DOHH2 (cell line): ENCODE results near the gene CNGB1.

Experiments
- H3F3A ChIP-seq: fragments of 200-600 bp; sonication (generic), shearing (Covaris generic); 2 replicates; pipeline ENCODE4 v1.6.0; 2016; ENCODE audit warnings: antibody characterized with exemption, mild to moderate bottlenecking; ENCODE audit not compliant: control insufficient read depth, insufficient read depth
- H3K27ac ChIP-seq: fragments of 200-600 bp; sonication (generic); 2 replicates; pipeline ENCODE4 v1.5.1; 2014; ENCODE audit warnings: low read depth, mild to moderate bottlenecking, low read length, moderate library complexity
- H3K27me3 ChIP-seq: fragments of 200-600 bp; sonication (generic); 2 replicates; pipeline ENCODE4 v1.6.1; 2014; ENCODE audit warnings: mild to moderate bottlenecking, low read length, mixed read lengths; ENCODE audit not compliant: control insufficient read depth
- H3K36me3 ChIP-seq: fragments of 200-600 bp; sonication (generic); 2 replicates; pipeline ENCODE4 v1.6.1; 2014; ENCODE audit warnings: mild to moderate bottlenecking, low read length, moderate library complexity, mixed read lengths; ENCODE audit not compliant: control insufficient read depth
- H3K4me1 ChIP-seq: fragments of 200-600 bp; sonication (generic); 2 replicates; pipeline ENCODE4 v1.6.1; 2014; ENCODE audit warnings: mild to moderate bottlenecking, low read length, mixed read lengths; ENCODE audit not compliant: control insufficient read depth
- H3K4me2 ChIP-seq: fragments of 200-600 bp; sonication (generic); 2 replicates; pipeline ENCODE4 v1.6.0; 2014; ENCODE audit warnings: mild to moderate bottlenecking, low read length, moderate library complexity
- H3K4me3 ChIP-seq: fragments of 200-600 bp; sonication (generic); 2 replicates; pipeline ENCODE4 v1.5.1; 2014; ENCODE audit warnings: mild to moderate bottlenecking, low read length, mixed read lengths
- H3K79me2 ChIP-seq: fragments of 200-600 bp; sonication (generic); 2 replicates; pipeline ENCODE4 v1.6.1; 2014; ENCODE audit warnings: mild to moderate bottlenecking, low read length, mixed read lengths; ENCODE audit not compliant: control insufficient read depth
- H3K9me2 ChIP-seq: fragments of 200-600 bp; sonication (generic); replicated peaks from 2 replicates; pipeline ENCODE4 v1.6.1; 2014; ENCODE audit warnings: mild to moderate bottlenecking, low read length, mixed read lengths; ENCODE audit not compliant: control insufficient read depth
- H3K9me3 ChIP-seq: fragments of 200-600 bp; sonication (generic); 2 replicates; pipeline ENCODE4 v1.6.1; 2014; ENCODE audit warnings: antibody characterized with exemption, low read length, mixed read lengths; ENCODE audit not compliant: control insufficient read depth, insufficient read depth
- H4K20me1 ChIP-seq: fragments of 200-600 bp; sonication (generic); 2 replicates; pipeline ENCODE4 v1.6.0; 2014; ENCODE audit warnings: low read depth, mild to moderate bottlenecking, antibody characterized with exemption, low read length, moderate library complexity; ENCODE audit not compliant: control insufficient read depth, insufficient read depth
- CTCF ChIP-seq: fragments of 200-600 bp; sonication (generic); IDR thresholded peaks from one replicate; pipeline ENCODE4 v1.5.1; 2014; ENCODE audit warnings: antibody characterized with exemption, mild to moderate bottlenecking, low read depth, low read length; ENCODE audit not compliant: poor library complexity, severe bottlenecking
- EZH2phosphoT487 ChIP-seq: fragments of 200-600 bp; sonication (generic); IDR thresholded peaks from 2 replicates; pipeline ENCODE4 v1.6.1; 2017; ENCODE audit warnings: borderline replicate concordance, mild to moderate bottlenecking, antibody characterized with exemption, low read length, moderate library complexity, mixed read lengths

The CNGB1 gene

GRCh38 chr16:57951204-57951960 lies 19.5 kb downstream of the CNGB1 start:
- H3K27me3 ChIP-seq: no peaks in the 10 kb centered on the region
- no peaks in the 10 kb centered on the region for H3K9me2 ChIP-seq
- no peak overlapping the region for H3K4me2 ChIP-seq
- H3K4me3 ChIP-seq: no peak overlapping the region
- H3K27ac ChIP-seq: no peak overlapping the region
- no peaks in the 10 kb centered on the region for H3K4me1 ChIP-seq
- H3F3A ChIP-seq: no peaks in the 10 kb centered on the region
- H4K20me1 ChIP-seq: no peaks in the 10 kb centered on the region
- no peaks in the 10 kb centered on the region for H3K79me2 ChIP-seq
- TF ChIP-seq EZH2phosphoT487: no peak
- no peak for TF ChIP-seq CTCF
- no peaks in the 10 kb centered on the region for H3K36me3 ChIP-seq
- H3K9me3 ChIP-seq: no peaks in the 10 kb centered on the region

- H3K4me1 ChIP-seq: no peaks in the 10 kb centered on the region
- no peaks in the 10 kb centered on the region for H3K27me3 ChIP-seq
- TF ChIP-seq CTCF (no peak), EZH2phosphoT487 (no peak)
- no peaks in the 10 kb centered on the region for H3K36me3 ChIP-seq
- H3K9me2 ChIP-seq: no peaks in the 10 kb centered on the region
- H3K27ac ChIP-seq: no peak overlapping the region
- no peak overlapping the region for H3K4me2 ChIP-seq
- H3F3A ChIP-seq: no peaks in the 10 kb centered on the region
- H3K79me2 ChIP-seq: no peaks in the 10 kb centered on the region
- no peaks in the 10 kb centered on the region for H4K20me1 ChIP-seq
- H3K9me3 ChIP-seq: no peaks in the 10 kb centered on the region
- H3K4me3 ChIP-seq: no peak overlapping the region
These were observed 20.5 kb downstream of the CNGB1 start for GRCh38 chr16:57950382-57950781.

- H3K4me2 ChIP-seq: no peak overlapping the region
- H3K4me3 ChIP-seq: no peak overlapping the region
- H3K27ac ChIP-seq: no peak overlapping the region
- no peaks in the 10 kb centered on the region for H3K9me2 ChIP-seq
- H4K20me1 ChIP-seq: no peaks in the 10 kb centered on the region
- H3K9me3 ChIP-seq: no peaks in the 10 kb centered on the region
- H3K4me1 ChIP-seq: no peaks in the 10 kb centered on the region
- H3F3A ChIP-seq: no peaks in the 10 kb centered on the region
- no peak for TF ChIP-seq CTCF
- TF ChIP-seq EZH2phosphoT487: no peak
- H3K79me2 ChIP-seq: no peaks in the 10 kb centered on the region
- no peaks in the 10 kb centered on the region for H3K27me3 ChIP-seq
- H3K36me3 ChIP-seq: no peaks in the 10 kb centered on the region
These were observed 21.2 kb downstream of the CNGB1 start for GRCh38 chr16:57949595-57950238.
